ENCODE measurements around the gene CDC27.
"Not testable (repeated sequence)": the region's sequence is repeated elsewhere in the genome, so short reads cannot be mapped to it uniquely, and the experiment has no call there.

The CDC27 gene

DNA sequence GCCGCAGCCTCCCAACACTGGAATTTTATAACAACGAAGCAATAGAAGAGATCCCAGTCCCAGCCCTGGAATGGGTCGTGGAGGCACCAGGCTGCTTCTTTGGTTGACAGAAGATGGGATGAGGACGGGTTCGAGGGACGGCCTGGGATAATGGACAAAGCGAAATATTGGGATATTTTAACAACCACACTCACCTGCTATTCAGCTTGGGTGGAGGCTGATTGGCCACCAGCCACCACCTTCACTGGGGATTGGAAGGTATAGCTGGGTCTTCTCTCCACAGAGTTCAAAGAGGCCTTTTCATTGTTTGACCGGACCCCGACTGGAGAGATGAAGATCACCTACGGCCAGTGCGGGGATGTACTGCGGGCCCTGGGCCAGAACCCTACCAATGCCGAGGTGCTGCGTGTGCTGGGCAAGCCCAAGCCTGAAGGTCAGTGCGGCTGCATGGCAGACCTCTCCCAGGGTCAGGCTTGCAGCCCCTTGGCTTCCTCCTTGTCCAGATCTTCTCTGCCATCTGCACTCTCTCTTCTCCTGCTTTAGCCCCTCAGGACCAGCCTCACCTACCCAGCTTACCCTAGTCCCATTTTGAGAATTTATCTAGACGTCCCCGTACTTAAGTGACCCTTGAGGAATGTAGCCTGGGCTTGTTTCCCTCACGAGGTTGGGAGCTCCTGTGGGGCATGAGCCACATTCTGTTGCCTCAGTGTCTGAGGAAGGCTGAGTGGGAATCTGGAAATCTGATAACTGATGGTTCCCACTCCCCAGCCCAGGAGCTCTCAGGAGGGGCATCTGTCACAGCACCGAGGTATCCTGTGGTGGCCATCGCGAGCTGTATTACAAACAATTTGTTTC lies 30.8 kb upstream of the CDC27 start:
- no peak for DNase-seq (ENCODE audit: low read depth)

DNA sequence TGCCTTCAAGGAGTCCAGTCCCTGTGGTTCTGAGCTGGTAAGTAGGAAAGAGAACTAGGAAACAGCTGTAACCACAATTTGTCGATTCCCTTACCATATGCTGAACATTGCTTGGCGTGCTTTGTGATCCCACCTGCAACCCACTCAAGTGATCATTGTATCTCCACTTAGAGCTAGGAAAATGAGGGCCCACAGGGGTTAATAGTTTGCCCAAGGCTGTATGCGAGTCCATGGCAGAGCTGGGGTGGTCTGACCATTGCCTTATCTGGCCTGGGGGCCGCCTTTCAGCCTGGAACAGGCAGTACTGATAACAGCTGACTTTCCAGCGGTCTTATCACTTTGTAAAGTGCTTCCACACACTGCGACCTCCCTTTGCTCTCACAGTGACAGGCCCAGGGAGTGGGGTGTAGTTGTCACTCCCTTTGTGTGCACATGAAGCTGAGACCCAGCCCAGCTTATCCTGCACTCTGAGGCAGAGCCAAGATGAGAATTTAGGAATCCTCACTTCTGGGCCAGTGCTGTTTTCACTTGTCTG lies 29.9 kb upstream of the CDC27 start:
- DNase-seq (ENCODE audit: low read depth) = no peak

DNA sequence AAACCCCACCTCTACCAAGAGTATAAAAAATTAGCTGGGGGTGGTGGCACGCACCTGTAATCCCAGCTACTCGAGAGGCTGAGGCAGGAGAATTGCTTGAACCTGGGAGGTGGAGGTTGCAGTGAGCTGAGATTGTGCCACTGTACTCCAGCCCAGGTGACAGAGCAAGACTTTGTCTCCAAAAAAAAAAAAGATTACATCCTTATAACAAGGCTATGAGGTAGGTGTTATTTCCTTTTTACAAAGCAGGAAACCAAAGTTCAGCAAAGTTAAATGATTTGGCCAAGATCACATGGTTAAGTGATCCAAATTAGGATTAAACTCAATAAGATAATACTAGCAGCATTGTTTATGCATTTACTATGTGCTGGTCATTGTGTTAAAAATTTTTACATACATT lies 28.2 kb upstream of the CDC27 start:
- not testable (repeated sequence) for DNase-seq (ENCODE audit: low read depth)

DNA sequence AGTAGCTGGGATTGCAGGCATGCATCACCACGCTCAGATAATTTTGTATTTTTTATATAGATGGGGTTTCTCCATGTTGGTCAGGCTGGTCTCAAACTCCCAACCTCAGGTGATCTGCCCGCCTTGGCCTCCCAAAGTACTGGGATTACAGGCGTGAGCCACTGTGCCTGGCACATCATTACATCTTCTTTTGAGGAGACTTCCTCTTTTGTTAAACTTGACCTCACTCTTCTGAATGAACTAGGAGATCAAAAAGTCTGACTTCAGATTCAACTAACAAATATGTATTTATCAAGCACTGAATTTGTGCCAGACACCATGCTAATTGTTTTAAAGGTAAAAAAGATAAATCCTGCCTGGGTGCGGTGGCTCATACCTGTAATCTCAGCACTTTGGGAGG lies 27.7 kb upstream of the CDC27 start:
- not testable (repeated sequence) for DNase-seq (ENCODE audit: low read depth)

DNA sequence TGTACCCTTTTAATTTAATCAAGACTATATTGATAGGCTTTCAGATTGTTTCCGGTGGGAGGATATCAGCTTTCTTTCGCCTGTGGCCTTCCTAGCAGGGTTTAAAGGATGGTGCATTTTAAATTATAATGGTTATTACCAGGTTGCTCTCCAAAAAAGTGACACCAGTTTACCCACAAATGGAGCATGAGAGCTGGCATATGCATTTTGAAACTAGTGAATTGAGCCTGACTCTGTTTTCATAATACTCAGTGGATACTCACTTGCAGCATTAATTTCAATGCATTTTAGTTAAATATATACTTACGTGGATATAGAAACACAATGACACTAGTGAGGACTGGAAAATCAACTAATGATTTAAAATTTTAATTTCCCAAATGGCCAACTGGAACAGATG lies 25.8 kb upstream of the CDC27 start:
- no peak for DNase-seq (ENCODE audit: low read depth)

DNA sequence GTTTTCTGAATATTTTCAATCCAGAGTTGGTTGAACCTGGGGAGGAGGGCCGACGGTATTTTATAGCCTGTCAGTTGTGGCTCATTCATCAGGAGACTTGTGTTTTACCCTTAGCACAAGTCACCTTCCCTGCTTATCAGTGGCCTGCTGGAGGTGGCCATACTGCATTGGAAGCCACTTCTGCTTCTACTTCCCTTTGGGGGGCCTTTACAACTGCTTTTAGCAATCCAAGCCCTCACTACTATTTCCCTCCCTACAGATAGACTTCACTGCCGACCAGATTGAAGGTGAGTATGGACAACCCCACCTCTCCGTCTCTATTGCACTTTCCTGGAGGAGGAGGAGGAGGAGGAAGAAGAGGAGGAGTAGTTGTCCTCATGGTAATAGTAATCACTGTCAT lies 24.4 kb upstream of the CDC27 start:
- no peak for DNase-seq (ENCODE audit: low read depth)

DNA sequence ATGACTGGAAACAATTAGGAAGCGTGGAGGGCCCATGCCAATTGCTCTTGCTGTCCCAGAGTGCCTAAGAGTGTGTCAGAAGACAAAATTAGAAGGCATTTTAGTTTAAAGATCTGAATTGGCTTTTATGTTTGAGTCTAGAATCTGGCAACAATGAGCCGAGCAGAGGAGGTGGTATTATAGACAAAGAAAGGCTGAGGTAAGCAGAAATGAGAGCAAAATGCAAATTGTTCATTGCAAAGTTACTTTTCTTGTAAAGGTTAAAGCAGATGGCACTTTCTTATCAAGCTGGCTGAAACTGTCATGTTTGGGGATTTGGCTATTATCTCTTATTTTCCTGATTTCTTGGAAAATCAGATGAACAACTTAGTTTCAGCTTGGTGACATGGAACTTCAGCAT lies 23.4 kb upstream of the CDC27 start:
- DNase-seq (ENCODE audit: low read depth) = no peak

DNA sequence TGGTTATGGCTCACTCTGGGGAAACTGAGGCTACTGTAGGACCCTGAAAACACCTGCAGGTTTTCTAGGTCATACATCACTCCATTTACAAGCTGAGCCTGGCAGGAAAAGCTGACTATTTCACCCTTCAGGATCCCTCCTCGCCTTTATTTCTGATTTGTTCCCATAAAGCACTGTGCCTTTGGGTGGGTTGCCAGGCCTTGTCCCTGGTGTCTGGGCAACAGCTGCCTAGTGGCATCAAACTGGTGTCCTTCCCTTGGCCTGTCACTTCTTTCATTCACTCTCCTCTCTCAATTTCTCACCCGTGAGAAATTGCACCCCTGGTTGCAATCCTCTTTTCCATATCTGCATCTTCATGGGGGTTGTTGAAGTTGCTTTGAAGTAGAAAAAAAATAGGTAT lies 21.7 kb upstream of the CDC27 start:
- no peak for DNase-seq (ENCODE audit: low read depth)

DNA sequence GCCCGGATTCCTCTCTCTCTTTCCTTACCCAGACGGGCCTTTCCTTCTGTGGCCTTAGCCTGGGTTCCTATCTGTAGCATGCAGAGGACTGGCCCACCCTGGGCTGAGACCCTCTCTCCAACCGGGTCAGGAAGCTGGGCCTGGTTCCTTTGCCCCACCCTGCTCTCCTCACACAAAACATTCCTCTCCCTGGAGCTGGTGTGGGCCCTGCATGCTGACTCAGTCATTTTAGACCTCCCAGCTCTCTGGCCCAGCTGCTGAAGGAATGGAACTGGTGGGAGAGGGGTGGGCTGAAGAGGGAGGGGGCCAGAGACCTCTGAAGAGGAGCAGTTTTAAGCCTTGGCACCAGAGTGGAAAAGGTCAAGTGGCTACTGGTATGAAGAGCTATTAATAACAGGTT lies 21.0 kb upstream of the CDC27 start:
- no peak for DNase-seq (ENCODE audit: low read depth)

DNA sequence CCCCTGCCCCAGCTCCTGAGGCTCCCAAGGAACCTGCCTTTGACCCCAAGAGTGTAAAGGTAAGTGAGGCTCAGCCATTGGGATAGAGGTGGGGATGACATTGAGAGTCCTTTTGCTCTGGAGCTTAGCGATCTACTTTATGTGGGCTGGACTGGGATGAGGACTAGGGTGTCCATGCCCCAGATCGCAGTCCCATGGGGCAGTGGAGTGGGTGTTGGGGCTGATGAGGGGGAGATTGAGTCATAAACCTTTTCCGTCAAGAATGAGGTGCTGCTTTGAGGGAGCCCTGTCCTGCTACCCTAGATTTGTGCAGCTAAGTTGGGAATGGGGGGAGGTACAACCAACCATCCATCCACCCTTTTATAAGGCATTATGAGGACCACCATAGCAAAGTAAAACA lies 20.4 kb upstream of the CDC27 start:
- DNase-seq (ENCODE audit: low read depth) = no peak

DNA sequence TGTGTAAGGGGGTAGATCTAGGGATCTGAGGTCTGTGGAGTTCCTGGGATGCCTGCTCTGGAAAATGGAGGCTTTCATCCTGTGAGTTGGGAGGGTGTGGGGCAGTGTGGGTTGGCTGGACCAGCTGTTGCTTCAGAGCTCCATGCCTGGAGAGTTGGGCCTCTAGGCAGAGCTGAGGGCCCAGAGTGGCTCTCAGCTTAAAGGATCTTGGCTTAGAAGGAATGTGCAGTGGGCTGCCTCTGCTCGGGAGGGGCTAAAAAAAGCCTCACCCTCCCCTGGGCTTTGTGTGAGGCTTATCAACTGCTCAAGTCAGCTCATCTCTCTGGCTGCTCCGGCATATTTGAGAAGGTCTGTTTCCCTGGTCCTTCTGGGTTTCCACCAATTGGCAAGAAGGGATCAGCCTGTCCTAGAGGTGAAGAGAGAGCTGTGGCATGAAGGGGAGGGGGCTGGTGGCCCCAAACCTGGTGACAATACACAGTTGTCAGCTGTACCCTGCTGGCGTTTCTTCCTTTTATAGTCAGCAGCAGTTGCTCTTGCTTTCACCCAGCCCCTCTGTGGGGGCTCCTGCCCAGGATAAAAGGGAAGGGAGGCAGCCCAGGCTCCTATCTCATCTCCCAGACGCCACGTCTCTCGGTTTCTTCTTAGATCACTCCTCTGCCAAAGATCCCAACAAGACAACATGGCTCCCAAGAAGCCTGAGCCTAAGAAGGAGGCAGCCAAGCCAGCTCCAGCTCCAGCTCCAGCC lies 19.8 kb upstream of the CDC27 start, which contains the start of gene MYL4:
TSS of gene MYL4 (plus strand) at position 605 of the 745 bp plus-strand sequence. CDS start at position 680, 75 bp downstream.
- DNase-seq (ENCODE audit: low read depth) = no peak

DNA sequence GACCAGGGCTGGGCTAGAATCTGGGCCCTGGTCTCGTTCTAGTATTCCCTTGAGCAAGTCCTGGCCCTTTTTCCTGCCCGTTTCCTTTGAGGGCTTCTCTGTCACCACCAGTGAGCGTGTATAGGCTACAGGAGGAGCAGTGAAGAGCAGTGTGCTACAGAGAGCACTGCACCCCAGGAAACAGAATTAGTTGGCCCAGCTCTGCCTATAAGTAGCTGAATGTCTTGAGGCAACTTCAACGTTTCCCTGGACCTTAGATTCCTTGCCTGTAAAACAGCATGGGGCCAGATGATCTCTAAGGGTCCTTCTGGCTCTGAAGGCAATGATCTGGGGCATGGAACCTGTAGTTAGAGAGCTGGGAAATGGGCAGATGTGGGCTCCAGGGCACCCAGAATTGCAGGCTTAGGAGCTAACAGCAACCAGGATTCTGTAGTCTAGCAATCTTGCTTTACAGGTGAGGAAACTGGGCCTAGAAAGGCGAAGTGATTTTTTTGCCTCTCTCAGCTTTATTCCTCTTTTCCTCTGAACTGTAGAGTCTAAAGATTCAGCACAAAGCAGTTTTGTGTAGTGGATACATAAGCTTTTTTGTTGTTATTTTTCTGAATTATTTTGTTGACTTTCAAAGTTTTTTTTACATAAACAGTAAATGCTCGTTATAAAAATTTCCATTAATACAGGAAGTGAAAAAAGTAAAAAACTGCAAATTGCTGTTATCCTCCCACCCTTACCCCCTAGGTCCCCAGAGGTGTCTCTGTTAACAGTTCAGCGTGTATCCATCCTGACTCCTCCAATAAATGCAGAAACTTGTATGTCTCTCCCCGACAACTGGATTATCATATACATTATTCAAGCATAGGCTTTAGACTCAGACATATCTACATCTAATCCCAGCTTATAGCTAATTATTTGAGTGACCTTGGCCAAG lies 18.3 kb upstream of the CDC27 start:
- DNase-seq (ENCODE audit: low read depth) = no peak

DNA sequence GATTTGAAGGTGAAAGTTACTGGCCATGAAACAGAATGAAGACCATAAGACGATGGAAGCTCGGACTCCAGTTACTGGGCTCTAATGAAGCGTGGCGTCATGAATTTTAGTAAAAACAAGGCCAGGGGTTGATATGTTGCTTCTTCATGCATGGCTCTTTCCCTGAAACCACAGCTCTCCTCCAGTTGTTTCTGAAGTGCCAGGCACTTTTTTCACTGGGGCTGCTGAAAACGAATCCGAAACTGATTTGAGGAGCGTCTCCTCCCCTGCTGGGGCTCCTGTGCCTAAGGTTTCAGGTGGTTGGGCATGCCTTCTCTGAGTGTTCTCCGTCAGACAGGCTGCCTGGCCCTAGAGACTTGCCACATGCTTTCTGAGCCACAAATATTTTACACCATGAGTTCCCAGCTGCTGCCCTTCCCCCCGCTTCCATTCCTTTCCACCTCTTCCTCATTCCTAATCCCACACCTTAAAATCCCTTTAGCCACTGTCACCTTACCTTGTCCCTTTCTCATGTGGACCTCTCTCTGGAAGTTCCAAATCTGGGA lies 16.4 kb upstream of the CDC27 start:
- DNase-seq (ENCODE audit: low read depth) = no peak

DNA sequence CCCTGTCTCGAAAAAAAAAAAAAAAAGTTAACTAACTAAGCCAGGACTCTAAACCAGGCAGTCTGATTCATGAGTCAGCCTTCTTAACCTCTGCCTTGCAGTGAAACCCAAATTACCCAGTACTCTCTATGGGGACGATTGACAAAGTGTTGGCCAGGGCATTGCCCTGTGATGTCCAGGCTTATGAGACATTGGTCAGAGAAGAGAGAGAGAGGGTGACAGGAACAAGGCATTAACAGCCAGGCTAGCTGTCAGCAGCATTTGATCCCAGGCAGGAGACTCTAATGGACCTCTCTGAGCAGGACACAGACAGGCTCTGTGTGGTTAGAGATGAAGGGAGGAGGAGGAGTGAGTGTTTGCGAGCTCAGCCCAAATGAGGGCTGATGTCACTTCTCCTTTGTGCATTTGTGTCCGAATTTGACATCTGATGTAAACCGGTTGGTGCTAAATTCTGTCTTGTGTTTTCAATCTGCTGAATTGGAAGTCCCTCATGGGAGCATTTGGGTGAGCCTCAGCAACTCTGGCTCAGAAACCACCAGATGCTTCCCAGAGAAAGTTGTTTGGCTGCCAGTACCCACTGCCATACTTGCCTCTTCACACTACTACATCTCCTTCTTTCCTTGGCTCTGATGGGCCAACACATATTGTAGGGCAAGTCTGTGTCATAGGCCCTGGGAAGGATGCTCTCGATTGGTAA lies 15.8 kb upstream of the CDC27 start:
- no peak for DNase-seq (ENCODE audit: low read depth)

DNA sequence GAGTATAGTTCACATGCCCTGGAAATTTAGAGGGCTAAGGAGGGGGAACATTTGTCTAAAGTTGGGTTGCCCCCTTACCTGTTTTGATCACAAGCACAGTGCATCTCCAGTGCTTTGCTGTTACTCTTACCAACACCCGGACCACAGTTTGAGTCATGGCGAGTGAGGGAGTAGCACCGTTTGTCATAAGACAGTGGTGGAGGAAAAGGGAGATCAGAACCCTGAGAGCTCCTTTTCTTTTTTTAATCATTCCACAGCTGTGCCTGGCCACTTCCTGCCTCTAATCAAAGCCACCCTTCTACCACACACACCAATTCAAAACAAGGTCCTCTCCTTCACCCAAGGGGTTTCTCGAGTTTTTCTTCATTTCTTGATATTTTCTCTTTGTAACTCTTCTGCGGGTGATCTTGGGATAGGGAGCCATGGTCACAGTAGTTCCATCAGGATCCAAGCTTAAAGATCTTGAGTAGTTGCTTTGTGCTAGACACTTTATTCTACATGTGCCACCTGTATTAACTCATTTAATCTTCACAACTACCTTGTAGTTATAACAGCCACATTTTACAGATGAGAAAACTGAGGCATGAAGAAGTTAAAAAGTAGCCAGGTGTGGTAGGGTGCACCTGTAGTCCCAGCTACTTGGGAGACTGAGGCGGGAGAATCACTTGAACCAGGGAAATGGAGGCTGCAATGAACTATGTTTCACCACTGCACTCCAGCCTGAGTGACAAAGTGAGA lies 15.1 kb upstream of the CDC27 start:
- peak; percentile 32 for DNase-seq (ENCODE audit: low read depth)

DNA sequence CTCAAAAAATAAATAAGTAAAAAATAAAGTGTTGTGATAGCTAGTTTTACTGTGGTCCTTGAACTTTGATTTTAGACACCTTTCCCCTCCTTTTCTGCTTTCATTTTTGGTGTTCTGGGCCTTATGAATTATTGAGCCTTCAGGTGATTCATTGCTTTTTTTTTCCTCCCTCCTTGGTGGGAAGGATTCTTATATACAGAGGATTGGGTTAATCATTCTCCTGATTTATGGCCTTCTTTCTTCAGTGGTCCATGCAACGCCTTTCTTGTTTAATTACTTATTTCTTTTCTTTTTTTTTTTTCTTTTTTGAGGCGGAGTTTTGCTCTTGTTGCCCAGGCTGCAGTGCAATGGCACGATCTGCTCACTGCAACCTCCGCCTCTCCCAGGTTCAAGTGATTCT lies 12.1 kb upstream of the CDC27 start:
- DNase-seq (ENCODE audit: low read depth) = no peak

DNA sequence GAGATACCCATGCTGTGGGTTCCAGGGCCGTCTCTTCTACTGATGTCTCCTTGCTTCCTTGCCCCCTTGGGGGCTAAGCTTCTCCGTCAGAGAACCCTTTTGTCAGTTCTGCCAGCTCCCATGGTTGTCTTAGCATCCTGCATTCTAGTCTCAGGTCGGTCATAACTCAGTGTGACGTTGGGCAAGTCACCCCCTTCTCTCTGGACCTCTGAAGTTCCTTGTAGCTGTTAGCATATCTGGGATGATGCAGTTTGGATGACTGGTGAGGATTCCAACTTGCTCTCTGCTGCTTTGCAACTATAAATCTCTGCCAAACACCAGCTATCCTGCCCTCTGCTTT lies 11.2 kb upstream of the CDC27 start:
- no peak for DNase-seq (ENCODE audit: low read depth)

DNA sequence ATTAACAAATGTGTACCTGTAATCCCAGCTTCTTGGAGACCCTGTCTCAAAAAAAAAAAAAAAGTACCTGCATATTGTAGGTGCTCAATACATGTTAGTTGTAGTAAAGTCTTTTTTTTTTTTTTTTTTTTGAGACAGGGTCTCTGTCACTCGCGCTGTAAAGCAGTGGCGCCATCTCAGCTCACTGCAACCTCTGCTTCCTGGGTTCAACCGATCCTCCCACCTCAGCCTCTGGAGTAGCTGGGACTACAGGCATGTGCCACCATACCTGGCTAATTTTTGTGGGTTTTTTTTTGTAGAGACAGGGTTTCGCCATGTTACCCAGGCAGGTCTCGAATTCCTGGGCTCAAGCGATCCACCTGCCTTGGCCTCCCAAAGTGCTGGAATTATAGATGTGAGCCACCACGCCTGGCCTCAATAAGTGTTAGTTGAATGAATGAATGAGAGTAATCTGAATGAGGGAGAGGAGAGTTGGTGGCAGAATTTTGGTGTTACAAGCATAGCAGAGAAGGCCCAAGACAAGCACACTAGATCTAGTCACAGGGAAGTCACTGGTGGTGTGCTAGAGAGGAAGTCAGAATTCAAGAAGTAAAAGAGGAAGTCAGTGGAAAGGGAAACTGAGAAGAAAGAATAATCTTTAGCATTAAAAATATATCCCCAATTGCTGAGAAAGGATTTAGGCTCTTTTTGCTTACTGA lies 10.7 kb upstream of the CDC27 start:
- DNase-seq (ENCODE audit: low read depth) = no peak

DNA sequence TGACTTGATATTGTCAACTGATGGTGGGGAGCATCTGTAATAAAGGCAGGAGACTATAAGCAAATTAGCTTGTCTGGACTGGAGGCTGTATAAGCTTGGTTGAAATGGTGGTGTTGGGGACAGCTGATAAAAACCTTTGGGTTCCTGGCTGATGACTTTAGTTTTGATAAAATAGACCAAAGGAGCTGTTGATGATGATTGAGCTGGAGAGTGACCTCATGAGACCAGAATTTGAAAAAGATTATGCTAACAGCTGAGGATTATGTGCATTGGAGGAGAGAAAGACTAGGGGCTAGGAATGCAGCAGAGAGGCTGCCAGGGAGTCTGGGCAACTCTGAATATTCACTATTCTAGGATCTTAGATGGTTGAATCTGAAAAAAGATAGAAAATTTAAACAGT lies 8.7 kb upstream of the CDC27 start:
- DNase-seq (ENCODE audit: low read depth) = no peak

DNA sequence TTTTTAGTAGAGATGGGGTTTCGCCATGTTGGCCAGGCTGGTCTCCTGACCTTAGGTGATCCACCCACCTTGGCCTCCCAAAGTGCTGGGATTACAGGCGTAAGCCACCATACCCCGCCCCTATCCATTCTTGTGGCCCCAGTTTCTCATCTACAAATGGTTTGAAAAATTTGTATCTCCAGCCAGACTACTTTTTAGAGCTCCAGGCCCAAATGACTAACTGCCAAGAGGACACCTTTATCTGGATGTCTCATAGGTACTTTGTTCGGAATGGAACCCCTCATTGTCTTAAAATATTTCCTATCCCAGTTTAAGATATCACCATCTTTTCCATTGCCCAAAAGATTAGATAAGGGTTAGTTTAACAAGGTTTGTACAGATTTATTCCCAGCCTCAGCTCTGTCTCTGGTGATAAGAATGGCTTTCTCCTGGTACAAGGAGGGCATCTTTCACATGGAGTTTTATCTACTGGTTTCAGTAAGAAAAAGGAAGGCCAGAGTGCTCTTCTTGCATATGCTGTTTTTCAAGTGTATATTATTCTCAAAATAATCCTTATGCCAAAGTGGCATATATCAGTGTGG lies 4.9 kb upstream of the CDC27 start:
- no peak for DNase-seq (ENCODE audit: low read depth)

Data from GM04504 (cell line).